Activated B cell treated with CpG ODN at 0.5 μM for 24 hours (primary cell): ENCODE data around the gene CHIT1. TPM values are rescaled to one million over a fixed set of nuclear protein-coding genes. Genes with fewer than 3 reads are reported as not detected.
"Not testable (repeated sequence)": the region's sequence is repeated elsewhere in the genome, so short reads cannot be mapped to it uniquely, and the experiment has no call there.

ENCODE experiments used
- ATAC-seq: fragments of 200-7000 bp; cut with Tn5 transposase; one replicate; pipeline ENCODE4 v1.10.0; 2021; ENCODE audit warnings: low read depth, mild to moderate bottlenecking, moderate library complexity
- CTCF ChIA-PET: fragments of 350-600 bp; sonication (Branson Sonifier 250); formaldehyde crosslinking; loops from one replicate; lab custom pipeline; 2021; ENCODE audit warnings: antibody characterized with exemption; lab: Charles Lee
- POLR2A ChIA-PET: fragments of 350-600 bp; sonication (Branson Sonifier 250); formaldehyde crosslinking; loops from one replicate; lab custom pipeline; 2021; ENCODE audit warnings: antibody characterized with exemption; lab: Charles Lee
- DNase-seq: peaks from one replicate; pipeline ENCODE4 v3.0.0; 2022
- H3K27ac Mint-ChIP-seq: one replicate; pipeline ENCODE4 v1.8.0; 2020; ENCODE audit warnings: mixed read lengths
- H3K27me3 Mint-ChIP-seq: one replicate; pipeline ENCODE4 v1.8.0; 2021; ENCODE audit warnings: mixed read lengths
- H3K36me3 Mint-ChIP-seq: one replicate; pipeline ENCODE4 v1.8.0; 2021; ENCODE audit warnings: low read depth, mixed read lengths
- H3K4me1 Mint-ChIP-seq: one replicate; pipeline ENCODE4 v1.8.0; 2021; ENCODE audit warnings: mixed read lengths
- H3K4me3 Mint-ChIP-seq: one replicate; pipeline ENCODE4 v1.8.0; 2020; ENCODE audit warnings: mild to moderate bottlenecking, mixed read lengths
- H3K9me3 Mint-ChIP-seq: one replicate; pipeline ENCODE4 v1.8.0; 2020; ENCODE audit warnings: mixed read lengths
- CTCF ChIP-seq: fragments of 200-600 bp; IDR thresholded peaks from one replicate; pipeline ENCODE4 v1.8.0; 2022; ENCODE audit warnings: antibody characterized with exemption, mild to moderate bottlenecking
- intact Hi-C: fragments of 100-400 bp; cut with micrococcal nuclease; formaldehyde crosslinking; loops from one replicate; pipeline ENCODE4 v1.15.1; 2024
- total RNA-seq: library from RNA; stranded (reverse); gene quantifications from 2 replicates; pipeline ENCODE4 v1.2.3, GENCODE V29; 2022

CHIT1 gene
- total RNA-seq, 1 donor from 2014 or later = 6.6 TPM

- POLR2A ChIA-PET = no interaction called here
Measured at GRCh38 chr1:203252678-203253077, 23.2 kb upstream of the CHIT1 start.

GRCh38 chr1:203251466-203251865, 22.0 kb upstream of the CHIT1 start:
- peaks cover 1% of the 10 kb centered on the region for H3K36me3 Mint-ChIP-seq
- no peak overlapping the region for H3K4me3 Mint-ChIP-seq
- peaks cover 6% of the 10 kb centered on the region for H3K9me3 Mint-ChIP-seq
- no peak for TF ChIP-seq CTCF
- ChIA-PET CTCF (no interaction called here), POLR2A (no interaction called here)
- peaks cover 29% of the 10 kb centered on the region for H3K27me3 Mint-ChIP-seq
- H3K27ac Mint-ChIP-seq = no peak overlapping the region
- DNase-seq = no peak
- no peaks in the 10 kb centered on the region for H3K4me1 Mint-ChIP-seq
- intact Hi-C loops = no loop called here
- no peak for ATAC-seq

More at GRCh38 chr1:203252678-203253077, 23.2 kb upstream of the CHIT1 start:
- H3K27ac Mint-ChIP-seq = no peak overlapping the region
- ATAC-seq (no peak), DNase-seq (no peak)
- no peak overlapping the region for H3K4me3 Mint-ChIP-seq
- CTCF ChIA-PET = interaction anchor here (0.8 kb wide), 1 partner anchor 37 kb away, joined by 3 read pairs; no protein-coding TSS in a partner anchor
- no peaks in the 10 kb centered on the region for H3K4me1 Mint-ChIP-seq
- peaks cover 1% of the 10 kb centered on the region for H3K36me3 Mint-ChIP-seq
- intact Hi-C loops = no loop called here
- peaks cover 6% of the 10 kb centered on the region for H3K9me3 Mint-ChIP-seq
- no peak for TF ChIP-seq CTCF
- peaks cover 28% of the 10 kb centered on the region for H3K27me3 Mint-ChIP-seq

- TF ChIP-seq CTCF = no peak
- peaks cover 6% of the 10 kb centered on the region for H3K9me3 Mint-ChIP-seq
- POLR2A ChIA-PET = no interaction called here
- peaks cover 28% of the 10 kb centered on the region for H3K27me3 Mint-ChIP-seq
- no peaks in the 10 kb centered on the region for H3K4me1 Mint-ChIP-seq
- CTCF ChIA-PET = interaction anchor here (1.0 kb wide), 1 partner anchor 16 kb away, joined by 4 read pairs; no protein-coding TSS in a partner anchor
- intact Hi-C loops = no loop called here
- peaks cover 1% of the 10 kb centered on the region for H3K36me3 Mint-ChIP-seq
- no peak overlapping the region for H3K4me3 Mint-ChIP-seq
- DNase-seq = no peak
- no peak for ATAC-seq
- no peak overlapping the region for H3K27ac Mint-ChIP-seq
Measured at GRCh38 chr1:203250911-203251310, 21.4 kb upstream of the CHIT1 start.

- H3K27me3 Mint-ChIP-seq = peaks cover 28% of the 10 kb centered on the region
- ChIA-PET CTCF (no interaction called here), POLR2A (no interaction called here)
- H3K9me3 Mint-ChIP-seq = no peaks in the 10 kb centered on the region
- no peak overlapping the region for H3K27ac Mint-ChIP-seq
- DNase-seq = no peak
- H3K4me3 Mint-ChIP-seq = no peak overlapping the region
- no peak for ATAC-seq
- peaks cover 4% of the 10 kb centered on the region for H3K4me1 Mint-ChIP-seq
- no peak for TF ChIP-seq CTCF
- no peaks in the 10 kb centered on the region for H3K36me3 Mint-ChIP-seq
- intact Hi-C loops = no loop called here
Measured at GRCh38 chr1:203244776-203245175, 15.3 kb upstream of the CHIT1 start.

GRCh38 chr1:203241708-203242107, 12.2 kb upstream of the CHIT1 start:
- H3K36me3 Mint-ChIP-seq, ATAC-seq, H3K4me1 Mint-ChIP-seq, H3K27ac Mint-ChIP-seq, DNase-seq, POLR2A ChIA-PET, H3K4me3 Mint-ChIP-seq, H3K9me3 Mint-ChIP-seq, intact Hi-C loops, CTCF ChIA-PET: not testable (repeated sequence)
- peaks cover 32% of the 10 kb centered on the region for H3K27me3 Mint-ChIP-seq
